Stimulated activated CD4-positive, alpha-beta T cell treated with anti-CD3 and anti-CD28 coated beads, Interleukin-1b, Interleukin-23, amount 100 ng/mL, for 1 hour (primary cell): ENCODE data around the gene TTR.

Source experiments
- DNase-seq, 2 donors: peaks; one replicate each; pipeline ENCODE4 v3.0.0-alpha.2; 2020; ENCODE audit warnings: low read depth in 2 of 2

Gene TTR

DNA sequence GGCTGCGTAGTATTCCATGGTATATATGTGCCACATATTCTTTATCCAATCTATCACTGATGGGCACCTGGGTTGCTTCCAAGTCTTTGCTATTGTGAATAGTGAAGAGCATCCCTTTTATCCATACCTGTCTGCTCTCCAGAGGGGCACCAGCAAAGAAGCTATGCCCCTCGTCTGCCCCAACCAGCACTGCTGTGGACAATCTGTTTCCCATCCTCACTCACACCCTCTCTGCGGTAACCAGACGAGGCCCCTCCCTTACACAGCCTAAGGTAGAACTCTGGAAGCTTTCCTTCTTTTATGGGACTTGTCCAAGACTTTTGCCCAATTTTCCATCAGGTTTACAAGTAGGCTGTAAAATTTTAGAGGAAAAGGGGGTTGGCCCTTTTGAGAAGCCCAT is 24.9 kb downstream of the TTR start:
- no peak for DNase-seq

DNA sequence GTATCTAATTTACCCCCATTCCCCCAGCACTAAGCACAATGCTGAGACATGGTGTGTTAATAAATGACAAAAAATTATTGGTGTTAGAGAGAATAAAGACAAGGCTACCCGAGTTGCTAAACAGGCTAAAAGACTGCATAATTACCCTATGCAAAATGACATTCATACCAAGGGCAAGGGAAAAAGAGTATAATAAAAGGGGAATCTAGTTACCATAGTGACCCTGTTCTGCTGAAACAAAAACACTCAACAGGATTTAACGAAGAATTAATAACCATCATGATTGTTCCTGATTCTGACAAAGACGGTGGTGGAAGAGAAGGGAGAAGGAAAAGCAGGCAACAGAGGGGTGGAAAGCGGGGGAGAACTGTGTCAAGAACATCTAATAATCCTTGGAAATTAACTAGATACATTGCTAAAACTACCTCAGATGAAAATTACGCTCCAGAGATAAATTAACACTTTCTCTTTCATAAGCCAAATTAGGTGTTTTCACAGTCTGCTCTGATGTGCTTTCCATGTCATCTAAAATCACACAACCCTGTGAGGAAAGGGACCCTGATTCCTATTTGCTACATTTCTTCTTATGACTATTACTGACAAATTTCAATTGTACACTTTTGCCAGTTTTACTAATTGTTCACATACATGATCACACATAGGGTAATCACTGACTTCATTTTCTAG is 25.5 kb downstream of the TTR start:
- DNase-seq: no peak

DNA sequence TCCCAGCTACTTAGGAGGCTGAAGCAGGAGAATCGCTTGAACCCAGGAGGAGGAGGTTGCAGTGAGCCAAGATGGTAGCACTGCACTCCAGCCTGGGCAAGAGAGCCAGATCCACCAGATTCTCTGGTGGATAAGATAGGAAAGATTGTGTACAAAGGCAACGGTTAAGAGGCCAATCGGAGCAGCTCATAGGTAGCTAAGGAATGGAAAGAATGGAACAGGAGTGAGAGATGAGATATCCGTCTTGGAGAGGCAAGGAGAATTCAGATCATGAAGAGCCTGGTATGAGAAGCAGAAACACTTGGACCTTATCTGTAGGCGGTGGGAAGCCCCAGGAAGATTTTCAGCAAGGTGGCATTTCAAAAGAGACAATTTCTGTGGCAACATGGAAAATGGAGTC is 27.1 kb downstream of the TTR start:
- DNase-seq: no peak

DNA sequence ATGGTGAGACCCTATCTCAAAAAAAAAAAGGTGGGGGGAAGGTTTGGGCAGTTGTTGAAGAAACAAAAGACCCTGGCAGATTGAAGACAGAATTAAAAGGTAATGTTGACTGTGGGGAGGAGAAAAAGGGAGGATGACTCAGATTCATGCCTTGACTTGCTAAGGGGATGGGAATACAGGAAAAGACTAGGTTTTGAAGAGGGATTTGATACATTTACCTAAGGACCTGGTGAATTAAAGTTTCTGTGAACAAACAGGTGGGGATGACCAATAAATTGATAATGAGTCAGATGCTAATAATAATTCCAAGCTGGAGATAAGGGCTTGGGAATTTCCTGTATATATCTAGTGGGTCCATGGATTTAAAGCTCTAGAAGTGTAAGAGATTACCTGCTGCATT is 27.6 kb downstream of the TTR start:
- no peak for DNase-seq

DNA sequence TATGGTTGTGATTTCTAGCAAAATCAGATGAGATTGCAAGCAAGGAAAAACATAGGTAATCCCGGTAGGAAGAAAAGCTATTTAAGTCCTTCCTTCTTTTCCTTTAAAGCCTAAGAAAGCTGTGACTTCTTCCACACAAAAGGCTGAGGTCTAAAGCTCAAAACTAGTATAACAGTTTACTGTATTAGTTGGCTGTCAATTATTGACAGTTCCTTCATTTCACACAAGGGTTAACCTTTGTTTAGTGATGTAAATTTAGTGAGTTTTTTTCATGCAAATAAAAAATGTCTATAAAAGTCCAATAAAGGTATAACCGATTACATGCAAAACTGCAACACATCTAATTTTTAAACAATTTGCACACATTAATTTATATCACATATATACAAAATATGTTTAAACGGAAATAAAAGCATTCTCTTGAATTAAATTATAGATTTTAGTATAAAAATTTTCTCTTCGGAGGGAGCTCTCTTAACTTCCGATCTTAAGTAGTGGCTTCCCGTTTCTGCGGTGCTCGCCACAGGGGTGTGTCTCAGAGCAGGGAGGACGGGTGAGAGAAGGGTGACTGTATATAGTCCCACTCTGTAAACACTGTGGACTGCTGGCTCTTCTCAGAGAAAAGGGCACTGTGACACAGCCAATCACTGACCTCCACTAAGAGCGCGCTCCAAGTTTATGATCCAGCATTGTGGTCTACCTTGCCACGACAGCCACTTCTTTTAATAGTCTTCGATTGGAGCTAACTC is 33.4 kb downstream of the TTR start:
- no peak for DNase-seq

DNA sequence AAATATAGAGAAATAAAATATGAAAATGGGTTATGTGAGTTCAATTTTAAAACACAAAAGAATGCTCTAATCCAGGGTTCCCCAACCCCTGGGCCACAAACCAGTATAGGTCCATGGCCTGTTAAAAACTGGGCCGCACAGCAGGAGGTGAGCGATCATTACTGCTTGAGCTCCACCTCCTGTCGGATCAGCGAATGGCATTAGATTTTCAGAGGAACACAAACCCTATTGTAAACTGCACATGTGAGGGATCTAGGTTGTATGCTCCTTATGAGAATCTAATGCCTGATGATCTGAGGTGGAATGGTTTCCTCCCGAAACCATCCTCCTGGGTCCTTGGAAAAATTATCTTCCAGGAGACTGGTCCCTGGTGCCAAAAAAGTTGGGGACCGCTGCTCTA is 34.7 kb downstream of the TTR start:
- no peak for DNase-seq

DNA sequence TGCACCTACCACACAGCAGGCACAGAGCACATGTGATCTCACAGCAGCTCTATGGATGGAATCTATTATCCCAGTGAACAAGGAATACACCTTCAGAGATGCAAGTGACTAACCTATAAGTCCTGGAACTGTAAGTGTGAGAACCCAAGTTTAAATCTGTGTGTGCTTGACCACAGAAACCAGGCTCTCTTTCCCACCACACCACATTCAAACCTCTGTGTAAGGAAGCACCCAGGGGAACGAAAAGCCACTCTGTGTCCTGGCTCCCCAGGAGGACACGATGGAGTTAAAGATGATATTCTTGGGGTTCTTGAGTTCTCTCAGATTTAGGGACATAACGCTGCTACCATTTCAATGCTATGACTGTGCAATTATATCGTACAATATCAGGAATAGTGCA is 38.9 kb downstream of the TTR start:
- no peak for DNase-seq

DNA sequence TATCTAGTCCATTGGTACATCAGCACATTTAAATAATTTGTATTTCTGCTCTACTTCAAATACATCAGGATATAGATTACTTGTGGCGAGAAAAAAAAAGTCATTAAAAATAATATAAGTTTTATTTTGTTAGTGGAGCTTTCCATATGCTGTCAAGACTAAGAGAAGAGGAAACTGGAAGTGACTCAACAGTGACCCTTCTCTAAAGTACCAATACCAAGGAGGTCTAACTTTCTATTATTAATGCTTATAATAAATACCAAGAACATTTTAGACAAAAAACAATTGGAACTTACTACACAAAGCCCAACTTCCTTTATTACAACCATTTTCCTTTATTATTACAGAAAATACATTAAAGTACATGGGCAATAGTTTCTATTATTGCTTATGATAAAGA is 39.8 kb downstream of the TTR start:
- DNase-seq: no peak

DNA sequence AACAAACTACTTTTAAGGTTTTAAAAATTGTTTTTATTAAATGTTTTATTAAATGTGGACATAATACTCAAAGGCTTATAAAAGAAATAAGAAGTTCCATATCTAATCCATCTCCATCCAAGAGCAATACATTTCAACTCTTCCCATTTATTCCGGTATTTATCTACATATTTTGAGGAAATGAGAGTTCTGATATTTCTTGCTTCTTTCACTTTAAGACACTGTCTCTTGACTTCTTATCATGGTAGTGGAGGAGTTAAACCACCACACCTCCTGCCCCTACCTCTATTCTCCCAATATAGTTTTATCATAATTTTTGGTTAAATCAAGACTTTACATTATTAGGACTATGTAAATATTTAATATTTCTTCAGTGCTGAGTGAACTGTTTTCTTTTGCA is 40.7 kb downstream of the TTR start:
- DNase-seq: no peak

DNA sequence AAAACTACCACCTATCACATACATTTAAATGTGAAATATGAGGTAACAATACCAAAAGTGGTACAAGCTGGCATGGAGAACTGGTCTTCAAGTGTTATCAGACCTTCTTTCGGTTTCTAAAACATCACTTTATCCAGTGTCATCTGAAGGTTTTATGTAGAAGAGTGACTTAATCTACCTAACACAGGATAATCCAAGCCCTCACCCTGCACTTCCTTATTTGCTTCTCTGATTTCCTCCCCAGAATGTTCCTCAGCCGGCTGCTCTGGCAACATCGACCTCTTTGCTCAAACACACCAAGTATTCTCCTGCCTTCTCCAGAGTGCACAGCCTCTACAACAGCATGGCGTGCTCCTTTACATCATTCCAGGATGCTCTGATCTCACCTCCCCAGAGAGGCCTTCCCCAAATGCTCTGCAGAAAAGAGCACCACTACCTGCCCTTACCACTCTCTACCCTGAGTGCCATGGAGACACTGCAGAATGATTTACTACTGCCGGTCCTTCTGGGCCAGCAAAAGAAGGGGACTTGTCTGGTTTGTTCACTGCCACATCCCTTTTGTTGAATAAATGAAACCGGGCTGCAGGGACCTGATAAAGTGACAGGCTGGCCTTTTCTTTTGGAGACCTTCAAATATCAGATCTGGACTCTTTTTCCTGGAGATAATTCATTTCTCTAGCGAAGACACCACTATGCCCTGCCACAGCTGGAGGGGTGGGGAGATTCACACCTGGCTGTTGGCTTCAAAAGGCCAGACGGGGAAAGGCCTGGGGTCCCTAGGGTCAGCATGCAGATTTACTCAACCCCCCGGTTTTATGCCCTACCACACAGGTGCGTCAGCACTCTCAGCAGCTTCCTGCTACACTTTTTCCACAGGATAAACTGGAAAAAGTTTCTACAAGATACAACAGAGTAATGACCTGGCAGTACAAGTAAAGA is 42.0 kb downstream of the TTR start:
- DNase-seq: no peak

DNA sequence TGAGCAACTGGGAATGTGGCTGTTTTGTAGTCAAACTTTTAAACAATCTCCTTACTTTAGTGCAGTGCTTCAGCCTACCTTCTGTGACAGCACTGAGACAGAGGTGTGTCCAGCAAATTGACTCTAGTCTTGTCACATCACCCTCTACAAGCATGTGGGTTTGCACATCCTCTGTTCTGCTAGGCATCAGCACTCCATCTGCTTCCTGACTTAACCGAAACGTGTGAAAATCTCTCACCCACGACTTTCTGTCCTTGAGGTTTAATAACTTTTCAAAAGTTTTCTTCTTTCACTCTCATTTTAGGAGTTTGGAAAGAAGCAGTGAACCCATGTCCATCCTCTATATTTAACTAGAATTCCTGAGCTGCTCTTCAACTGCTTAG is 42.6 kb downstream of the TTR start:
- no peak for DNase-seq

DNA sequence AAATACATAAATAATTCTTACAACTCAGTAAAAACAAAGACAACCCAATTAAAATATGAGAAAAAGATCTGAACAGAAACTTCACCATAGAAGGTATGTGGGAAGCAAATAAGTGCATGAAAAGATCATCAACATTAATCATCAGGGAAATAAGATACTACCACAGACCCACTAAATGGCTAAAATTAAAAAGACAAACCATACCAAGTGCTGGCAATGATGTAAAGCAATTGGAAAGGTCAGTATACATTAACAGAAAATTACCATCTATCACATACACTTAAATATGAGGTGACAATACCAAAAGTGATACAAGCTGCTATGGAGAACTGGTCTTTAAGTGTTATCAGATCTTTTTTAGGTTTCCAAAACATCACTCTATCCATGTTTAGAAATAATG is 44.7 kb downstream of the TTR start:
- DNase-seq: no peak

DNA sequence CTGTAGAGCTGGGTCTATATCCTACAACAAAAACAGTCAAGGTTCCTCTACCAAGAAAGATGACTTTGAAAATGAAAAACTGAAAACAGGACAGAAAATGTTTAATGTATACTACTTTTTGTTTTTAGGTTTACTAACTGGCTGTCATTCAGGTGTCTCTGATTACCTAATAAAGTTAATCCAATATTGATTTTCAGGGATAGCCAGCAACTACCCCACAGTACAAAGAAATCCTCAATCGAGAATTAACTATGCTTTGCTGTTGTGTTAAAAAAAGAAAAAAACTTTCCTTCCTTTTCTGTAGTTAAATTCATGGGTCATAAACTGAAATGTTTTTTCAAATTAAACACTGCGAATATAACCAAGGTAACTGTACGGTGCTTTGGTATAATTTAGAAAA is 45.8 kb downstream of the TTR start:
- DNase-seq: no peak

DNA sequence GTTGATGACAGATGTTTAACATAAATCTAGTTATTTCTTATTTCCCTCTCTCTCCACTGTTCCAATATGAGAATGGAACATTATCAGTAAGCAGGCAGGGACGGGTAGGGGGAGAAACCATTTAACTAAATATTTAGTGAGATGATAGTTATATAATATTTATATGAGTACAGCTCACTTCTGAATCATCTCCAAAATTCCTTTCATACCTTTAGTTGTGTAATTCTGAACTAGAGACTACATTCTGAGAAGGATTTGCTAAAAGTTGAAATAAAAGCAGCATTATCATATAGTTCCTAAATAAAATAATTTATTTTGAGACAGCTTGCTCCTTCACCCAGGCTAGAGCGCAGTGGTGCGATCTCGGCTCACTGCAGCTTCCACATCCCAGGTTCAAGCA is 51.3 kb downstream of the TTR start:
- no peak for DNase-seq

DNA sequence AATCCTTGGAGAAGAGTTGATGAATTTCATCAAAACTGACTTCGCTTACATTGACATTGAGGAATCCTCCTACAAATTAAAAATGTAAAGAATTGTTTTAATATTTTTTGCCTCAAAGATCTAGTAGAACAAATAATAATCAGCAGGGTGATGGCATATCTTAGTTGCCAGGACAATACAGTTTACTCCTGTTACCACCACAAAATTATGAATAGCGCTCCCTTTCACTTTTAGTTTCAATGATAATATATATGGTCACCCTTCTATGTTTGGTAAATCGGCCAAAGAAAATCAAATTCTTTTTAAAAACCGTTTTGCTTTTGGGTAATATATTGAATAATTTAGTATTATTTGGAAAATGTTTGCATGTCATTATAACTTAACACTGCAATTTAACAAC is 53.7 kb downstream of the TTR start:
- DNase-seq: no peak

DNA sequence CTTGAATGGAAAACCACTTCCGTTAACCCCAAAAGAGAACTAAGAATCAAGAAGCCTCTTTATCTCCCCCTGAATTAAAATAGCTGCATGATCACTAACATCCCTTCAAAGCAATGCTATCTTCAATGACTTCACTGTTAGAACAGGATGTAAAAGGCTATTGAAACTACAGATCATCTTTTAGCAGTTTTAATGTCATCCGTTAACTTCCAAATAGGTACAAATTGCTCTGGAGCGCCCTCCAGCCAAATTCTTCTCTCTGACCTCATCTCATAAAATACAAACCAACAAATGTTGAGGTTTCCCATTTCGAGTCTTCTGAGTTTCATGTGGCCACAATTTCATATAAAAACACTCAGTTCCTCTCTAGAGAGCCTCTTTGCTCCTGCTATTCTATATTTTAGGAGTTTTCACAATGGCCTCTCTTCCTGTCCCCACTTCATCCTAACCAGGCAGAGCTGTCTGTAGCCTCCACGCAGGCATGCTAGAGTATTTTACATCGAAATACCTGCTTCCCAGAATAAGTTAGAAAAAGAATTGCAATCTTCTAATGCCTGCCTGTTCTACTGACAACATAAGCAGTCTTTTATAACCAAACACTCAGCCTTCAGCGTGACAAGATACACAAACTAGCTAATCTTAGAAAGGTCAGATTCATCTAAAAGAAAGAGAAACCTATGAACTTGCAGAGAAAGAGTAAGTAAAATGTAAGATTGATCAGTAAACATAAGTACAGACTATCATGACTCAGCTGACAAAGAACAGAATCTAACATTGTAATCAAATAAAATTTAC is 54.9 kb downstream of the TTR start:
- no peak for DNase-seq

DNA sequence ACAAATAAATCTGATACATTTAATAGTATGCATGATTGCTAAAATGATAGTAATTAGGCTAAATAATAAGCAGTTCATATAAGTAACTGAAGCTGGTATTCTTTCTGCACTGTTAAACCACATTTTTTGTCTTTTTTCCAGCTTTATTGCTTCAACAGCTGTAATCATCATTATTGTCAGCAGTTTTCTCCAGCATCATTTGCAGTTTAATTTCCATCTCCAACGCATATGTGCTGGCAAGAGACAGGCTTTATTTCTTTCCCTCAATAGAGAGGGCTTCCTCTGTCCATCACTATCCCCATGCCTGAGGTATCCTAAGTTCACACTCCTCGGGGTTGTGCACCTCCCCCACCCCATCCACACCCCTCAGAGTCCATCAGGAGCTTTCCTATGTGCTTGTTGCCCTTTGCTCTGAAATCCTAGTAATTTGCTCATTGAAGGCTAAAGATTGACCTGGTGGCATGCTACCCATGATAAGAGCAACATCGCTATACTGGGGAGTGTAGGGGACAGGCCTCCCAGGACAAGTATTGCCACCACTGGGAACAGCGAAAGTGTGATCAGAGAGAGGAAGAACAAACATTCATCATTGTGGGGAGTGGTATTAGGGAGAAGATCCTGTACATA is 55.6 kb downstream of the TTR start:
- DNase-seq: no peak
